IgD-negative memory B cell (primary cell): ENCODE results near the gene FOXN3. TPM values are rescaled to one million over a fixed set of nuclear protein-coding genes. Genes with fewer than 3 reads are reported as not detected.

ENCODE experiments used
- H3K27ac Mint-ChIP-seq, 3 donors: one replicate each; pipeline ENCODE4 v1.8.0; 2020 to 2022; ENCODE audit warnings: mild to moderate bottlenecking in 3 of 3, mixed read lengths in 3 of 3, moderate library complexity in 1 of 3
- H3K27me3 Mint-ChIP-seq: one replicate; pipeline ENCODE4 v1.8.0; 2021; ENCODE audit warnings: mixed read lengths
- H3K36me3 Mint-ChIP-seq: one replicate; pipeline ENCODE4 v1.8.0; 2020; ENCODE audit warnings: mild to moderate bottlenecking, mixed read lengths
- H3K4me1 Mint-ChIP-seq, 3 donors: one replicate each; pipeline ENCODE4 v1.8.0; 2020 to 2022; ENCODE audit warnings: mixed read lengths in 3 of 3, mild to moderate bottlenecking in 1 of 3
- H3K4me3 Mint-ChIP-seq, 4 donors: one replicate each; pipeline ENCODE4 v1.8.0; 2020 to 2022; ENCODE audit warnings: mild to moderate bottlenecking in 4 of 4, mixed read lengths in 4 of 4, moderate library complexity in 3 of 4
- H3K9me3 Mint-ChIP-seq, 3 donors: one replicate each; pipeline ENCODE4 v1.8.0; 2020 to 2021; ENCODE audit warnings: mixed read lengths in 3 of 3, mild to moderate bottlenecking in 1 of 3
- polyA plus RNA-seq: library from polyadenylated mRNA; unstranded; fragments of 300-500 nt; fragmentation: Illumina TruSeq; gene quantifications from one replicate; pipeline ENCODE4 v1.2.3, GENCODE V29; 2021

FOXN3 gene
- polyA plus RNA-seq, 1 donor from 2014 or later, result 62.5 TPM

DNA sequence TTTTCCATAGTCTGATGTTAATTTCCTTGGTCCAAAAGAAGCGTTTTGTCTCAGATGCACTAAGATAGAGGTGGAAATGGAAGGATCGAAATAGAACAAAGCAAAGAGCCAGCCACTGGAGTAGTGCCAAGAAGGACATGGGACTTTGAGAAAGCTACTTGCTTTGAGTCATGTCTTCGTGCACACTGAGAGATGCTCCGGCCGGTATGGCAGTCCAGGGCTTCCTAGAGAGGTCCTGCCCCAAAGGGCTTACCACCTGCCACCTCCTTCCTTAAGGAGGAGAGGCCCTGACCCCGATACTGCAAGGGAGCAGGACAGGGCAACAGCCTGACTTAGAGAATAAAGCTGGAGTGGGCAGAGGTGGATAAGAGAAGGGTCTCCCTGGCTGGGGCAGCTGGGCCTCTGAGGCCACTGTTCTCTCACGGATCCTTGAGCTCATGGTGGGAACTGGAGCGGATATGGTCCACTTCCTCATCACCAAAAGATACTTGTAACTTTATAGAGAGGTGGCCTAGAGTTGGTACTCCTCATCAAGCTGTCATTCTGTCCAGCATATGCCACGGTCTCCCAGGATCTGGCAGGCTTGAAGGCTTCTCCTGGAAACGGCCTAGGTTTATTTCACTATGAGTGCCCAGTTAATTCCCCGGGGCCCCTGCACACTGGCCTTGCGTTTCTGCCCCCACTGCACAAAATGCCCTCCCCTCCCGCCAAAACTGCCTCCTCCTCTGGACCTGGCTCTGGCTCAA is 57.4 kb downstream of the FOXN3 start:
- Mint-ChIP-seq H3K36me3 (no peaks in the 10 kb centered on the region), H3K4me3 (peak overlapping the region in 3 of 4 donors; percentile 70 to 75 (median 71)), H3K4me1 (peaks cover 28 to 40% (median 38%) of the 10 kb centered on the region in 3 donors), H3K27ac (peak overlapping the region; percentile 53 to 89 (median 85)), H3K9me3 (no peaks in the 10 kb centered on the region), H3K27me3 (no peaks in the 10 kb centered on the region)

DNA sequence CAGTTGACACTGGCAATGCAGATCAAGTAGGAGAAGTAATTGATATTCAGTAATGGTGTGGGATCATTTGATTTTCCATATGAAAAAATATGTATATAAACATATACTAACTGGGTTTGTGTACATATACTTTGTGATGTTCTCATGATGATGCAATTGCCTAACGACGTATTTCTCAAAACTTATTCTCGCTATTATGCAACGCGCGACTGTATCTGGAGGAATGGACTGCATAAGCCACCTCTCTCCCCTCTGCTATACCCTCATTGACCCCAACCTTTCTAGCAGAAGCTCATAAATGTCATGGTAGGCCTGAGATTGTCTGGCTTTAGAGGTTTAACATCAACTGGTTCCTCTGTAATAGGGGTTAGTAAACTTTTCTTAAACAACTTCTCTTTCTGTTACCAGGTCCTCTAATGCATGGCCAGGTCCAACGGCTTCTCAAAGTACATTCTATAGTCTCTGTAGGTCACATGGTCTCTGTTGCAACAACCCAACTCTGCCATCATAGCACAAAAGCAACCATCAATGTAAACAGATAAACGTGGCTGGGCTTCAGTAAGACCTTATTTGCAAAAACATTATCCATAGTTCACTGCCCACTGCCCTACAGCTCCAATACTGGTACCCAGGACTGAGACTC is 59.3 kb downstream of the FOXN3 start:
- H3K27me3 Mint-ChIP-seq, result no peaks in the 10 kb centered on the region
- H3K36me3 Mint-ChIP-seq, result peaks cover 2% of the 10 kb centered on the region
- H3K4me1 Mint-ChIP-seq, result peaks cover 35 to 36% (median 35%) of the 10 kb centered on the region in 3 donors
- H3K9me3 Mint-ChIP-seq, result no peaks in the 10 kb centered on the region
- H3K4me3 Mint-ChIP-seq, result no peak overlapping the region
- H3K27ac Mint-ChIP-seq, result peak overlapping the region; percentile 30 to 81 (median 71)

DNA sequence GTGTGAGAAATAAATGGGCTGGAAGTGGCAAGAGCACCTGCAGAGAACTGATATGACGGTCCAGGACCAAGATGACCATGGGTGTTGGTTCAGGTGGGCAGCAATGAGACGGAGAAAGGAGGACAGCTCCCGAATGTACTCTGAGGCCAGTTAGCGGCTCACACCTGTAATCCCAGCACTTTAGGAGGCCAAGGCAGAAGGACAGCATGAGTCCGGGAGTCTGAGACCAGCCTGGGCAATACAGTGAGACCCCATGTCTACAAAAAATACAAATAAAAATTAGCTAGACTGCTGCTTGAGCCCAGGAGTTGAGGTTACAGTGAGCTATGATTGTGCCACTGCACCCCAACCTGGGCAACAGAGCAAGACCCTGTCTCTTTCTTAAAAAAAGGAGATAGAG is 60.1 kb downstream of the FOXN3 start:
- peak overlapping the region in 1 of 4 donors; percentile 15 for H3K4me3 Mint-ChIP-seq
- peak overlapping the region; percentile 17 to 30 (median 26) for H3K27ac Mint-ChIP-seq
- peaks cover 42 to 43% (median 42%) of the 10 kb centered on the region in 3 donors for H3K4me1 Mint-ChIP-seq
- H3K27me3 Mint-ChIP-seq, result no peaks in the 10 kb centered on the region
- H3K9me3 Mint-ChIP-seq, result no peaks in the 10 kb centered on the region
- peaks cover 2% of the 10 kb centered on the region for H3K36me3 Mint-ChIP-seq

DNA sequence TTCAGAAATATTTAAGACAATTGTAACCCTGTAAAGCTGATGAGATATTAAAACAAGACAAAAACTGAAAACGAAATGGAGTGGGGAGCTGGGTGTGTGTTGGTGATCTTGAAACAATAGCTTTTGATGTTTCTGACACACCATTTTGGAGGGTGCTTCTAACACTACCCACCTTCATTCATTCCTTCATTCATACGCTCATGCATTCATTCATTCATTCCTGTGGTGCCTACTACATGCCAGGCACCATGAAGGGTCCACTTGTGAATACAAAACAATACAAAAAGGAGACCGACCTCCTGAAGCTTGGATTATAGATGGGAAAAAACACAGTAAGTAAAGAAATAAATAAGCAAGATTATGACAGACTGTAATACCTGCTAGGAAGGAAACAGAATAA is 60.5 kb downstream of the FOXN3 start:
- peaks cover 2% of the 10 kb centered on the region for H3K36me3 Mint-ChIP-seq
- peaks cover 46 to 48% (median 47%) of the 10 kb centered on the region in 3 donors for H3K4me1 Mint-ChIP-seq
- no peaks in the 10 kb centered on the region for H3K9me3 Mint-ChIP-seq
- H3K4me3 Mint-ChIP-seq, result peak overlapping the region in 1 of 4 donors; percentile 15
- peak overlapping the region in 2 of 3 donors; percentile 17 to 30 for H3K27ac Mint-ChIP-seq
- no peaks in the 10 kb centered on the region for H3K27me3 Mint-ChIP-seq

DNA sequence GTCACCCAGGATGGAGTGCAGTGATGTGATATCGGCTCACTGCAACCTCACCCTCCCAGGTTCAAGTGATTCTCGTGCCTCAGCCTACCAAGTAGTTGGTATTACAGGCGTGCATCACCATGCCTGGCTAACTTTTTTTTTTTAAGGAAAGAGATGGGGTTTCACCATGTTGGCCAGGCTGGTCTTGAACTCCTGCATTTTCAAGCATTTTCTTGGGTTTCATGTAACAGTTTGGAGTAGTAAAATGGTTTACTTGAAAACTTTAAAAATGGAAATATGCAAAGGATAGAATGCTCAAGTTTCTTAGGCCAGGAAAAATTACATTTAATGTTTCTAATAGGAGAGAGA is 63.3 kb downstream of the FOXN3 start:
- peak overlapping the region in 1 of 4 donors; percentile 70 for H3K4me3 Mint-ChIP-seq
- H3K36me3 Mint-ChIP-seq, result peaks cover 5% of the 10 kb centered on the region
- peak overlapping the region in 2 of 3 donors; percentile 22 to 78 for H3K27ac Mint-ChIP-seq
- H3K27me3 Mint-ChIP-seq, result no peaks in the 10 kb centered on the region
- no peaks in the 10 kb centered on the region for H3K9me3 Mint-ChIP-seq
- H3K4me1 Mint-ChIP-seq, result peaks cover 56 to 61% (median 57%) of the 10 kb centered on the region in 3 donors

DNA sequence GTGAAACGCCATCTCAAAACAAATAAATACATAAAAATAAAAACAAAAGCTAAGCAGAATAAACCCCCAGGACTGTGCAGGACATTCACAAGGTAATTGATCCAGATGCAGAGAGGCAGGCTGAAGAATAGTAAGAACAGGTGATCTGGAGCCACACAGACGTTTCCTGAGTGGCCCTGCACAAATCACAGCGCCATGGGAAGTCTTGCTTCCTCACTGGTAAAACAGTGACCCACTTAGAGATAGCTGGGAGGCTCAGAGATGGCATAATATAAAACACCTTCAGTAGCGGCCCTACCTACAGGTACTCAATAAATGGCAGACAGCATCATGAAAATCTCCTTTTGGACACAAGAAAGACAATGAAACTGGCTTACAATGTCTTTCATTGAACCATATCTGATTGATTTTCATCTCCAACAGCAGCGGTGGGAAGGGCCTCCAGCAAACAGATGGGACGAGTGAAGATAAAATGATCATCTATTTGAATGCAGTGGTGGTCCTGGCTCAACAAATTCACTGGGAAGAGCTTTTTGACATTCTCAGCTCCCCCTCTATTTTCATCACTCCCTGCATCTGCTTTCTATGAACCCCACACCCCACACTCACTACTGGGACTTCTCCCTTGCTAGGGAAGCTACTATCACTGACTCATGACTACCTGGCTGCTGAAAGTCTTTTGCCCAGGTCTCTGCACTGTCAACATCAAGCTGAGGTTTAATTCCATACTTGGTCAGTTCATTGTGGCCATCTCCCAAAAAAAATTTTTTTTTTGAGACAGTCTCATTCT is 63.9 kb downstream of the FOXN3 start:
- Mint-ChIP-seq H3K4me3 (peak overlapping the region in 2 of 4 donors; percentile 7 to 25), H3K27ac (peak overlapping the region; percentile 12 to 90 (median 78)), H3K9me3 (no peaks in the 10 kb centered on the region), H3K4me1 (peaks cover 52 to 61% (median 56%) of the 10 kb centered on the region in 3 donors), H3K27me3 (no peaks in the 10 kb centered on the region), H3K36me3 (peaks cover 5% of the 10 kb centered on the region)

DNA sequence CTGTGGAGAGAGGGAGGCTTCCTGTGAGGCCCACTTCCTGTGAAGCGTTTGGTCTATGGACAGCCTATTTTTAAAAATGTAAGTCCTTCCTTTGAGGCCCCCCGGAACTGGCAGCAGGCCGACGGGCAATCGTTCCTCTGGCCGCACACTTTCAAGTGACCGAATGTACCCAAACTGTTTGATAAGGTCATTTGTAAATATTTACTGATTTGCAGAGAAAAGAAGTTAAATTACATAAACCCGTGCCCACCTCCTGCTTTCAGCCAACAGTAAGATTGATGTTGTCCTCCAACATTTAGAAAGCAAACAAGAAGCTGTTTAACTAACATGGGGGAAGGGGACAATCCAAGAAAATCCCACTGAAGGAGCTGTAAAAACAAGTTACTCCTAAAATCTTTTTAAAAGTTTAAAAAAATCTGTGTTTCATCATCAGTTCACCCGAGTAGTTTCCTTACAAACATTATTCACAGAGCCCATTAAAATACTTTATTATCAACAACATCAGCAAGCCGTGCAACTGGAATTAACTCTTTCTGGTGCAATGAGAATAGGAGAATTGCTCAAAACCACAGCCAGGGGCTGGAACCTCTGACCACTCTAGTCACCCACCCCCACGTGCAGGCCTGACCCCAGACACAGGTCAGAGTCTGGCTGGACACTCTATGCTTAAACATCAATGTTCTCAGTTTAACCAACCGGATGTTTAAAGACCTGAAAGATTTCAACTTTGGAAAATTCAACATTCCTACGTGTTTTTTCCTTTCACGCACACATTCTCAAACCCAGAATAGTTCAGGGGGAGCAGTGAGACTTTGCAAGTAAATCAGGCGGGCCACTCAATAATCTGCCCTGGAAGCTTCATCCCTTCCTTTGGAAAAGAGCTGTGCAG is 65.3 kb downstream of the FOXN3 start:
- Mint-ChIP-seq H3K27ac (peak overlapping the region; percentile 81 to 90 (median 90)), H3K36me3 (peaks cover 8% of the 10 kb centered on the region), H3K4me3 (peak overlapping the region; percentile 68 to 93 (median 86)), H3K27me3 (no peaks in the 10 kb centered on the region), H3K9me3 (no peaks in the 10 kb centered on the region), H3K4me1 (peaks cover 50 to 58% (median 51%) of the 10 kb centered on the region in 3 donors)

DNA sequence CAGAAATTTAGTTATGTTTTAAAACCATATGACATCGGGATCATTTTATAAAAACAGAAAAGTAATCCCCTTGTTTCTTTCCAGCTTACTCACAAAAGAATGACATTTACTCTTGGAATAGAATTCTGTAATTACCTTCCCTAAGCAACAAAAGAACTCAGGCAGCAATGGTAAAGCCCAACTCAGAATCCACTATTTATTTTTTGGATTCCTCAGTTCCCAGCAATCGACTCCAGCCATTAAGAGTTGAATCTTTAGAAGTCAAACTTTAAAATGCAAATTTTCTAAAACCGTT is 65.9 kb downstream of the FOXN3 start:
- H3K27me3 Mint-ChIP-seq, result no peaks in the 10 kb centered on the region
- no peaks in the 10 kb centered on the region for H3K9me3 Mint-ChIP-seq
- peak overlapping the region; percentile 68 to 93 (median 86) for H3K4me3 Mint-ChIP-seq
- peak overlapping the region; percentile 81 to 90 (median 90) for H3K27ac Mint-ChIP-seq
- H3K4me1 Mint-ChIP-seq, result peaks cover 46 to 53% (median 52%) of the 10 kb centered on the region in 3 donors
- peaks cover 8% of the 10 kb centered on the region for H3K36me3 Mint-ChIP-seq

DNA sequence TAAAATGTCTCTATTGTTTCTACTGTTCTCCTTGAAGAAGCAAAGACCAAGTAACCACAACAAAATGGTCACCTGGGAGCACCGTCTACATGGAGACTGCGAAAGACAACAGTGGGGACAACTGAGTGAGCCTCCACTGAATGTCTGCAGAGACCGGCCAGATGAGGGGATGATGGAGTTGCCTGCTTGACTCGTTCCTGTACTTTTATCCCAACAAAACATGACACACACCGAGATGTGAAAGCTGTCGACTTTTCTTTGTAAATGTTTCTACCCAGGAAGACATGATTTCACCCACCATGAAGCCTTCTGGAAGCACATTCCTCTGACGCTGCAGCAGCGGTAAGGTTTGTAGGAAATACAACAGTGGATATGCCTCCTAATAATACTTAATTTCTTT is 66.9 kb downstream of the FOXN3 start:
- Mint-ChIP-seq H3K27me3 (no peaks in the 10 kb centered on the region), H3K4me1 (peaks cover 46 to 47% (median 46%) of the 10 kb centered on the region in 3 donors), H3K4me3 (peak overlapping the region in 1 of 4 donors; percentile 93), H3K36me3 (peaks cover 8% of the 10 kb centered on the region), H3K27ac (peak overlapping the region; percentile 19 to 62 (median 39)), H3K9me3 (no peaks in the 10 kb centered on the region)

DNA sequence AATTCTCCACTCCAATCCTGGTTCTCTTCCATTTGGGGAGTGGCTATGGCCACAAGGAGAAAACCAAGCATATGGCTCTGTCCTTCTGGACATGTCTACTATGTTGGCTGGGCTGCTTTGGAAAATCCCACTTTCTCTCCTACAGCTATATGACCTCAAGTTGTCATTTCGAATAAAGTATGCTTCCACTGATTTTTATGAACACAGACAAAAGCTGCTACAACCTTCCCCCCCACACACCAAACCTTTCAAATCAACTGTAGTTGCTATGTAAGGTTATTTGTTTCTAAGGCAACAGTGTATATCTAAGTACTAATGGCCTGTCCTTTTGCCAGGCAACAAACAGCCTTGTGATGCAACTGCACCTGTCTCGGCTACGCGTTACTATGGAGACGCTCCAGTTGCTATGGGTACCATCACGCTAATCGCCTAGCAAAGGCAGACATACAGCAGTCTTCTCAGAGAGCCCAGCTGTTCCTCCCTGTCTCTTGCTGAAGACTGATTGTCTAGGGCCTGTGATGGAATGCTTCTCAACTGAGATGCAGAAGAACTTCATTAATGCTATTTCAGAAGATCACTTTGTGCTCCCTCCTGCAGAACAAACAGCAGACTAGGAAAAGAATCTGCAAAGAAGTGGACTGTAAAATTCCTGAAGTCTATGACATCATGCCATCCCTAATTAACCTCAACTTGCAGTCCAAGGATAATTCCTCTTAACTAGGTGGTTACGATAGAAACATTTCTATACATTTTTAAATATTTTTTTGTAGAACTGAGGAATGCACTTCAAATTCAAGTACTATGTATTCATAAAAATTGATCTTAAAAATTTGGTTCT is 67.6 kb downstream of the FOXN3 start:
- H3K4me1 Mint-ChIP-seq, result peaks cover 46 to 49% (median 47%) of the 10 kb centered on the region in 3 donors
- peak overlapping the region in 2 of 4 donors; percentile 28 to 39 for H3K4me3 Mint-ChIP-seq
- H3K27me3 Mint-ChIP-seq, result no peaks in the 10 kb centered on the region
- H3K36me3 Mint-ChIP-seq, result peaks cover 14% of the 10 kb centered on the region
- H3K27ac Mint-ChIP-seq, result peak overlapping the region; percentile 32 to 78 (median 67)
- H3K9me3 Mint-ChIP-seq, result no peaks in the 10 kb centered on the region

DNA sequence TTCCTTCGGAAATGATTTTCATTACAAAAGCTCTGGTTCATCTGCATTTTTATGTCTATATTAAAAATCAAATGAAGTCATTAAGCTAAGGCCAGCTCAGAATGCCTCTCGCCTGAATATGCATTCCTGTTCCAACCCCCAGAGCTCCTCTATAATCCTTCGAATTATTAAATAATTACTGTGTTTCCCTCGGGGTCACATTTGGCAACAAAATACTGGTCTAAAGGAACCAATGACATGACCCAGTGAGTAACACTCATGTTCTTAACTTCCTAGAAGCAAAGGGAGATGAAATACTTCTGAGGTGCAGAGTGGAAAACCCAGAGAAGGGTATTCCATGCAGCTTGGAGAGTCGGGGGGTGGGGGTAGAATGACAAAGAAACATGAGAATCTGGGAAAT is 68.3 kb downstream of the FOXN3 start:
- no peaks in the 10 kb centered on the region for H3K9me3 Mint-ChIP-seq
- H3K4me1 Mint-ChIP-seq, result peaks cover 43 to 45% (median 44%) of the 10 kb centered on the region in 3 donors
- H3K36me3 Mint-ChIP-seq, result peaks cover 14% of the 10 kb centered on the region
- H3K27me3 Mint-ChIP-seq, result no peaks in the 10 kb centered on the region
- peak overlapping the region in 1 of 3 donors; percentile 78 for H3K27ac Mint-ChIP-seq
- no peak overlapping the region for H3K4me3 Mint-ChIP-seq

DNA sequence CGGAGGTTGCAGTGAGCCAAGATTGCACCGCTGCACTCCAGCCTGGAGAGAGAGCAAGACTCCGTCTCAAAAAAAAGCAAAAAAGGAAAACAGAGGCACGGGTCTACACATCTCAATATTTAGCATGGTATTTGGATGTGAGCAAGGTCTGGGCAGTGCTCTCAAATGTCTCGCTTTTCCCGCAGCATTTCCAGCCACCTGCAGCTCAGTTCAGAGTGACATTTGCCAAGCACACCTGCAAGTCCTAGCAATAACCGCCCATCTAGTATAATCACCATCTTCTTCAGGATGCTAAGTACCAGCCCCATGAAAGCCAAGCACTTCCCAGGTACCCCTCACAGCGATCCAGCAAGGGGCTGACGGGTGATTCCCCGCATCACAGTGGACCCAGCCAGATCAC is 69.1 kb downstream of the FOXN3 start:
- peak overlapping the region in 1 of 3 donors; percentile 18 for H3K27ac Mint-ChIP-seq
- peaks cover 14% of the 10 kb centered on the region for H3K36me3 Mint-ChIP-seq
- peaks cover 39 to 41% (median 39%) of the 10 kb centered on the region in 3 donors for H3K4me1 Mint-ChIP-seq
- H3K9me3 Mint-ChIP-seq, result no peaks in the 10 kb centered on the region
- no peak overlapping the region for H3K4me3 Mint-ChIP-seq
- H3K27me3 Mint-ChIP-seq, result no peaks in the 10 kb centered on the region

DNA sequence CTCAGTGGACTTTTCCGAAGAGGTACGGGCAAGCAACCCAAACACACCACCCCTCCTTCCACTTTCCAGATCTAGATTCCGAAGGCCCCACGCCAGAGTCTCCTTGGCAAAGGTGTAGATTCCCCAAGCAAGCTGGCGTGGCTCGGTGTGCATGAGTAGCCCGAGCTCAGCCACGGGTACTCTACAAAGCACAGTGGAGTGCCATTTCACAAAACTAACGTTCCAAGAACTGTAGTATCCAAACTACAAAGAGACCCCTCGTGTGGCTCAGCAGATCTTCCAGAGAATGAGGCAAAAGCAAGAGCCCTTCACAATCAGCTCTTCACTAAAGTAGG is 72.1 kb downstream of the FOXN3 start:
- Mint-ChIP-seq H3K9me3 (no peaks in the 10 kb centered on the region), H3K27ac (no peak overlapping the region), H3K27me3 (no peaks in the 10 kb centered on the region), H3K36me3 (peaks cover 16% of the 10 kb centered on the region), H3K4me1 (peaks cover 32 to 37% (median 33%) of the 10 kb centered on the region in 3 donors), H3K4me3 (no peak overlapping the region)

DNA sequence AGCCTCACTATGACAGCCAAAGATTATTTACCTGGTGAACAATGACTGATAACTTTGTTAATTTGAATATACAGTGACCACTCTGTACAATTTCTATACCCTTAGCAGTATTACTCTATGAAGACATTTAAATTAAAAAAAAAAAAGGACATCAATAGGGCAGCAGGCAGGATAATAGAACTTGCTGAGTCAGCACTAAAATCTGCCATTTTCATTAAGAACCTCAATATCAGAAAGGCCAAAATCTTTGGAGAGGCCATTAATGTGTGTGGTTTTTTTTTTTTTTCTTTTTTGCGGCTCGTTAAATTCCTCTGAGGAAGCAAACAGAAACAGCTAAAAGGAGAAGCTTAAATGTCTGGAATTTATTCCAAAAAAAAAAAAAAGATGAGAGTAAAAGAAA is 73.7 kb downstream of the FOXN3 start:
- Mint-ChIP-seq H3K9me3 (no peaks in the 10 kb centered on the region), H3K27ac (no peak overlapping the region), H3K4me1 (peaks cover 33% of the 10 kb centered on the region in 3 donors), H3K4me3 (no peak overlapping the region), H3K36me3 (peaks cover 16% of the 10 kb centered on the region), H3K27me3 (no peaks in the 10 kb centered on the region)
